Inflammatory macrophage treated with lipopolysaccharide for 4 hours (primary cell): ENCODE data around the gene PRKAB1.
"Not testable (repeated sequence)": the region's sequence is repeated elsewhere in the genome, so short reads cannot be mapped to it uniquely, and the experiment has no call there.

ENCODE experiments used
- DNase-seq: peaks from one replicate; pipeline ENCODE4 v3.0.0-alpha.2; 2020

PRKAB1 gene, protein sequence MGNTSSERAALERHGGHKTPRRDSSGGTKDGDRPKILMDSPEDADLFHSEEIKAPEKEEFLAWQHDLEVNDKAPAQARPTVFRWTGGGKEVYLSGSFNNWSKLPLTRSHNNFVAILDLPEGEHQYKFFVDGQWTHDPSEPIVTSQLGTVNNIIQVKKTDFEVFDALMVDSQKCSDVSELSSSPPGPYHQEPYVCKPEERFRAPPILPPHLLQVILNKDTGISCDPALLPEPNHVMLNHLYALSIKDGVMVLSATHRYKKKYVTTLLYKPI

GRCh38 chr12:119667577-119668323, at the start of gene PRKAB1:
TSS of gene PRKAB1 (plus strand) at chr12:119668133. CDS start at chr12:119668245, 112 bp downstream.
- peak; percentile 99 for DNase-seq

GRCh38 chr12:119618328-119618896, 49.5 kb upstream of the PRKAB1 start:
- DNase-seq, result not testable (repeated sequence)

DNA sequence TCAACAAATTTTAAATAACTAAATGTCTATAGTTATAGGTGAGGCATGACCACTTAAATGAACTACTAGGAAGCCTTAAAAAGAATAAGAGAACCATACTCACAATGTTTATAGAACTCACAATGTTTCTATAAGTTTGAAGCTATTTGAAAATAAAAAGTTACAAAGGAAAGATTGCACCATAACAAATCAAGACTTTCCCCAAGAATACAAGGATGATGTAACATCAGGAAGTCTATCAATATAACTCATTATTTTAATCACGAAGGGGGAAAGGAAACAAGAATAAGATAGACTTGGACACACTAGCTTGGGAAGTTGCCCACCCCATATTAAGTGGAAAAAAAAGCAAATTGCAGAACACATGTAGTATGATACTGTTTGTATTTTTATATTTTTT, 47.4 kb upstream of the PRKAB1 start:
- no peak for DNase-seq

GRCh38 chr12:119621878-119622277, 46.1 kb upstream of the PRKAB1 start:
- no peak for DNase-seq

GRCh38 chr12:119624966-119625365, 43.0 kb upstream of the PRKAB1 start:
- DNase-seq, result no peak

DNA sequence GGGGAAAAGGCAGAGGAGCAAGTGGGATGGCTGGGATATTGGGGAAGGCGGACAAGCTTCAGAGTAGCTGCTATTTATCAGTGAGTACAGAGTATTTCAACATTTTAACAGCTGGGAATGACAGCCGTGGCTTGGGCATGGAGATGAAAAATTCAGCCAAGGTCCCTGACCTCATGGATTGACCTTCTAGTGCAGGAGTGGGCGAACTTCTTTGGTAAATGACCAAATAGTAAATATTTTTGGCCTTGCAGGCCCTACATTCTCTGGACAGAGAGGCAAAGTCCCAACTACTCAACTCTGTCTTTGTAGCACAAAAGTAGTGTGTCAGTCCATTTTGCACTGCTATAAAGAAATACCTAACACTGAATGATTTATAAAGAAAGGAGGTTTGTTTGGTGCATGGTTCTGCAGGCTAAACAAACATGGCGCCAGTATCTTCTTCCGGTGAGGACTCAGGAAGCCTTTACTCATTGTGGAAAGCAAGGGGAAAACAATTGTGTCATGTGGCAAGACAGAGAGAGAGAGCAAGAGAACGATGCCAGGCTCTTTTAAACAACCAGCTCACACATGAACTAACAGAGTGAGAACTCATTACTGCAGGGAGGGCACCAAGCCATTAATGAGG, 40.8 kb upstream of the PRKAB1 start:
- no peak for DNase-seq

- DNase-seq, result no peak
Measured at GRCh38 chr12:119627686-119628085, 40.2 kb upstream of the PRKAB1 start.

DNA sequence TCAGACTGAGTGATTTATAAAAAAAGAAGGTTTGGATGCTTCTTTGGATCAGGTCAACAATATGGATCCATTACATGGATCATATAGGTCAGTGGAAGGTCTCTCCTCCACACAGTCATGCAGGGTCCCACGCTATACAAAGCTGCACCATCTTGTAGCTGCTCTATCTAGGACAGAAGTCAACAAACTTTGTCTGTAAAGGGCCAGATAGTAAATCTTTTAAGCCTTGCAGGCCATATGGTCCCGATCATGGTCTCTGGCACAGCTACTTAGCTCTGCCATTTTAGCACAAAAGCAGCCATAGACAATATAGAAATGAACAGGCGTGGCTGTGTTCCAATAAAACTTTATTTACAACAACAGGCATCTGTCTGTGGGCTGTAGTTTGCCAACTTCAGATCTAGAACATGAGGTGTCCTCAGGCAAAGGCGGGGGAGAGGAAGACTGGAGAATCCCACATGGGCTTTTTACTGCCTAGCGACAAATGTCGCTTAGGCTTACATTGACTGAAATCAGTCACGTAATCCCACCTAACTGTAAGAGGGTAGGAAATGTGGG, 37.6 kb upstream of the PRKAB1 start:
- no peak for DNase-seq

DNA sequence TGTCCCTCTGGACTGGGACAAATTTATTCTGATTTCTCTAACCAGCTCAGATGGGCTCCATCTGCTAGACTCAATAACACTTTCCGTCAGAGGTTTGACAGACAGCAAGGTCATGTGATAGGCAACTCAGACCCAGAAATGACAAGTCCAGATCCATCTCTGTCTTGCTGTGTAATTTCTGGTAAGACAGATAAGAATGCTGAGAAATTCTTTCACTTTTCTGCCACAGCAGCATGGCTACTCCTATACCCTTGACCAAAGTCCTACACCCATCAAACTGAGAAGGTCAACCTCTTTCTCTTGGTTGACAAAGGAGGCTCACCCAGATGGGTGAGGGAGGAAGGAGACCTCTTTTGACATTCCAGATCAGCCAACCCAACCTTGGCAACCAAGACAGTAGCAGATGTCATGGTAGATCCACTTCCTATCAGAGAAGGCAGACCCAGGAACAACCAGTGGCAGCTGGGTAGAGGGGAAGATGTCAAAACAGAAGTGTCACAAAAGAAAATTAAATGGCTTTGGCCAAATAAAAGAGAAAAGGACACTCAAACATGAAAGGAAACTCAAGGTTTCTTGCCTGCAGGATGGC, 36.9 kb upstream of the PRKAB1 start:
- DNase-seq, result no peak

DNA sequence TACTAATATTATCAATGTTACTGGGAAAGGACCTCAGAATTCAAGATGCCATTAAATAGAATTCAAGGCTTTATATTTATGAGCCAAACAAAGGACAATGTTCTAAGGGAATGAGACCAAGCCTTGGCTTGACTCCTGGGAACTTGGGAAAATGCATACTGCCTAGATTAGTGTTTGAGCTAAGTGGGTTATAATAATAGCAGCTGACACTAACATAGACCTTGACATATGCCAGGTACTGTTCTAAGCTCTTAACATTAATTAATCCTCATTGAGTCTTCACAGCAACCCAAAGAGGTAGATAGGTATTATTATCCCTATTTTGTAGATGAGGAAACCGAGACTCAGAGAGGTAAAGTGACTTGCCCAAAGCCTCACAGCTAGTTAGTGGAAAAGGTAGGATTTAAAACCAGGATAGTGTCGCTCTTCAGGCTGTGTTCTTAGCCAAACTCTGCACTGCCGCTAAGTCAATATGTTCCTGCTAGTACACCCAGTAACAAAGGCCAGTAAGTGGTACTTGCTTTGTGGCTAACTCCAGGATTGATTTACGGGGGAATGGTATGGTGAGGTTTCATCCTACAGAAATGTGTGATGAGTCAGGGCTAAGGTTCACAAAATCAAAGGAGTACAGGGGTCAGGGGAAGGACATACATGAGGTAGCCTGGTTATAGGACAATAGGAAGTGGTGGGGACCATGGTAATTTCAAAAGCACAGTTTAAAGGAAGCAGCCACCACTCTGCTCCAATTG, 35.8 kb upstream of the PRKAB1 start:
- no peak for DNase-seq

DNA sequence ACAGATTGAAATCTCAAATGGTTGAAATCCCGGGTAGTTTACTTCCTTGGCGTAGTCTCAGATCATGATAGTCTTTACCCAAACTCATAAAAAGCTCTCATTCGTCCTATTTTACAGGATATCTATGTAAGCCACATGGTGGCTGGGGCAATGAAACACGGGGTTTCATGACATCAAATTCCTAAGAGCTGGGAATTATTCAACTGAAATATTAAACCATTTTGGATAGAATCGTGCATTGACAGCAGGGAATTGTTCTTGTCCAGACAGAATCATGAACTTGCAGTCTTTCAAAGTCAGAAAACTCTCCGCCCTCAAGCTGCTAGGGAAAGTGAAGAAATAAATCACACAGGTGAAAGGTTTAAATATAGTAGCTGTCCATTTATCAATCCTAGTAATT, 33.2 kb upstream of the PRKAB1 start:
- no peak for DNase-seq

- no peak for DNase-seq
Measured at GRCh38 chr12:119642986-119643385, 24.9 kb upstream of the PRKAB1 start.

- DNase-seq, result no peak
Measured at GRCh38 chr12:119644930-119645329, 23.0 kb upstream of the PRKAB1 start.

GRCh38 chr12:119645535-119646059, 22.3 kb upstream of the PRKAB1 start:
- no peak for DNase-seq

GRCh38 chr12:119649202-119649808, 18.6 kb upstream of the PRKAB1 start:
- peak; percentile 15 for DNase-seq

DNA sequence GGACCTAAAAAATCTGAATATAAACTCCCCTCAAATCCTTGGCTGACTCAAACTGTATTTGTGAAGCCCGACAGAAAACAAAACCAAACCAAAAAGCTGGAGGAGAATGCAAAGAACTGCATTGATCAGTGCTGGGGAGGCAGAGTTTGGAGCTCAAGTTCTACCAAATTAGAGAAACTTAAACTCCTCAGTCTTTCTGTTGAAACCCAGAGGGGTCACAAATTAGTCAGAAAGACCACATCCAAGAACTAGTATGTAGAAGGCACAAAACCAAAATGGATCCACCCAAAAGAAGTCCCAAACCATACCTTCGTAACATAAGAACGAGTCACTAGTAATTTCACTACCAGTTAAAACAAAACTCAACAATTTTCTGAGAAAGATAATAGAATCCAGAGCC, 15.3 kb upstream of the PRKAB1 start:
- no peak for DNase-seq

DNA sequence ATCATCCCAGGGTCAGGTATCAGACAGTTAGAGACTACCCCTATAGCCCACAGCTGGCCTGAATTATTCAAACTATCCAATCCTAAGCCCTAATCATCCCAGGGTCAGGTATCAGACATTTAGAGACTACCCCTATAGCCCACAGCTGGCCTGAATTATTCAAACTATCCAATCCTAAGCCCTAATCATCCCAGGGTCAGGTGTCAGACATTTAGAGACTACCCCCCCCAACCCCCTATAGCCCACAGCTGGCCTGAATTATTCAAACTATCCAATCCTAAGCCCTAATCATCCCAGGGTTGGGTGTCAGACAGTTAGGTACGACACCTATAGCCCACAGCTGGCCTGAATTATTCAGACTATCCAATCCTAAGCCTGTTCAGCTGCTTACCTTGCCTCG, 10.9 kb upstream of the PRKAB1 start:
- DNase-seq, result not testable (repeated sequence)

- DNase-seq, result not testable (repeated sequence)
Measured at GRCh38 chr12:119658166-119658565, 9.8 kb upstream of the PRKAB1 start.

DNA sequence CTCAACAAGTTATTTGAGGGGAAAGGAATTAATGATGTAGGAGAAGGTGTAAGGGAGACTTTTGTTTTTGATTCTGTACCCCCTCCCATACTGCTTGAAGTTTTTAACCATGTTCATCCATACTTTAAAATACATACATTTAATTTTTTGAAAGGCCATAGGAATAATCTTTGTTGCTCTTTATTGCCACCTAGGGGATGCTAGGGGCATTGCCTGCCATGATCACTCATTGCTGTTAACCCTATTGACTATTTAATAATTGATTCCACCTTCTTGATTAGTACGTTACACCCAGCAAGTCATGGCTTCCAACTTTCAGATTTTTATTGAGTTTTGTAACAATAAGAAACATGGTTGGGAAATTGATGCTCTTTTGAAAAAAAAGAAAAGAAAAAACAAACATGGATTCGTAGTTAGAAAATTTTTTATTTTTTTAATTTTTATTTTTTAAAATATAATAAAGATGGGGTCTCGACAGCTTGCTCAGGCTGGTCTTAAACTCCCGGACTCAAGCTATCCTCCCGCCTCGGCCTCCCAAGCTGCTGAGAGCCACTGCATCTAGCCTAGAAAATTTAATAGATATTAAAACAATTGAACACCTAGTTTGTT, 8.5 kb upstream of the PRKAB1 start:
- peak; percentile 55 for DNase-seq

DNA sequence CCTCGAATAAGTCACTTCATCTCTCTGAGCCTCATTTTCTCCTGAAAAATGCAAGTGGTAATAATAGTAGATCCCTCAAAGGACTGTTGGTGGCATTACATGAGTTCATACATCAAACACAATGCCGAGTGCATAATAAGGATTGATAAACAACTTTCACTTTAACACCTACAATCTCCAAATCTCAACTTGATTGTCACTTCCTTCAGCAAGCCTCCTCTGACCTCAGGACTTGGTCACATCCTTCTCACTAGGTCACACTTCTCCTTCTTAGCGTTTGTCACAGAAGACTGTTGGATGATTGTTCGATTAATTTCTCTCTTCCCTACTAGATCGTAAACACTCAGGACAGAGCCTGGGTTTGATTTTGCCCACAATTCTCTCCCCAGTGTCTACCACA, 7.9 kb upstream of the PRKAB1 start:
- DNase-seq, result peak; percentile 49

DNA sequence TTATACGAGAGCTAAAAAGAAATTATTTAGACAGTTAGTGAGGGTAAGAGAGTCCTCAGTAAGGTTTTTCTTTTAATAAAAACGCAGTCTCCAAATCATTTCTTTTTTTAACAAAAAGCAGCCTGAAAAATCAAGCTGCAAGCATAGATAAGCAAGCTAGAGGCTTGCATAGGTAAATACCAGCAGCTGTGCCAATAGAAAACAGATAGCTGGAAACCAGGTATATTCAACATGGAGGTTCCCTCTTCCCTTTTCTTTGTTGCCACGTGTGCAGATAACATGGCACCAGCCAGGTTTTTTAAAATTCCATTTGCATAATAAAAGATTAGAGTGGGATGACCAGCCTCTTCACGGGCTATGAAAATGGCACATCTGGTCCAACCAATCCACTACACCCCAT, 6.1 kb upstream of the PRKAB1 start:
- no peak for DNase-seq
